ENCODE measurements around the gene NR3C2.

Gene NR3C2

DNA sequence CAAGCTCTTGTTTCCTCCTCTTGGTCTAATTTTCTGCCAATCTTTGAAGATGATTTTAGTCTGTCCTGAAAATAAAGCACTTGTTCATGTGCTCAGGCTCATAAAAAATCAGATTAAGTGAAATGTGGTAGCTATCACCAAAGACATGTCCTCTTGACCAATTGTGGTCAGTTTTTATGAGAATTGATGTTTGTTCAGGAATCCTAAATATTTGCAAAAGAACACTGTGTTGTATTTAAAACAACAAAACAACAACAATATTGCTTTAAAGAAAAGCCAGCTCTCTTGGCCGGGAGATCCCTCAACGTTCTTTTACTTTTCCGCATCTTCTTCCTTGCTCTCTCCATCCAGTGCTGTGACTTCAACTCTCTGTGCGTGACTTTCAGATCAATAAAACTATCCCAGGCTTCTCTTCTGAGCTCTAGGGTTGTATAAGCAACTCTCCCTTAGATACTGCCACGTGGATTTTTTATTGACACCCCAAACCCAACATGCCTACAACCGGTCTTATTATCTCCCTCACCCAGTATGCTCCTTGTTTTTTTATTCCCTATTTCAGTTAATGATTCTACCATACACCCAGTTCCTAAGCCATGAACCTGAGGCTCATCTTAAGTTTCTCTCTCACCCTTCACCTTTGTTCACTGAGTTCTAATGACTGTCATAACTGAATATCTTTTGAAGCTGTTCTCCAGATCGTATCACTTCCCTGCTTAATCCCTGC lies 400.4 kb downstream of the NR3C2 start:
- DNase-seq = no peak

DNA sequence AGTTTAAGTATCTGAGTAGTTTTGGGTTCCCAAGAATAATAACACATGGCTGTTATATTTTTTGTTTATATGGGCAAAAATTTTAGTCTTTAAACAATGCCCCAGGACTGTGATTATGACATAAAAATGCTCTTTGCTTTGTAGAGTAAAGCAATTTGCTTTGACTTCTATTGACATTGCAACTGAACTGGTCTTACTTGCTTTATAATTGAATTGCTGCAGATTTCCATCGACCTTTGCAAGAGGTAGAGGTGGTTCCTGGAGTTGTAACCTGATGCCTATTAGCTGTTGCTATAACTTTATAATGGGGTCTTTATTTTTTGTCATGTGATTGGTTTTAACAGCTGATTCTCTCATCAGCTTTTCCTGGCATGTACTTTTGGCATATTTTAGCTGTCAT lies 407.4 kb downstream of the NR3C2 start:
- no peak for DNase-seq

DNA sequence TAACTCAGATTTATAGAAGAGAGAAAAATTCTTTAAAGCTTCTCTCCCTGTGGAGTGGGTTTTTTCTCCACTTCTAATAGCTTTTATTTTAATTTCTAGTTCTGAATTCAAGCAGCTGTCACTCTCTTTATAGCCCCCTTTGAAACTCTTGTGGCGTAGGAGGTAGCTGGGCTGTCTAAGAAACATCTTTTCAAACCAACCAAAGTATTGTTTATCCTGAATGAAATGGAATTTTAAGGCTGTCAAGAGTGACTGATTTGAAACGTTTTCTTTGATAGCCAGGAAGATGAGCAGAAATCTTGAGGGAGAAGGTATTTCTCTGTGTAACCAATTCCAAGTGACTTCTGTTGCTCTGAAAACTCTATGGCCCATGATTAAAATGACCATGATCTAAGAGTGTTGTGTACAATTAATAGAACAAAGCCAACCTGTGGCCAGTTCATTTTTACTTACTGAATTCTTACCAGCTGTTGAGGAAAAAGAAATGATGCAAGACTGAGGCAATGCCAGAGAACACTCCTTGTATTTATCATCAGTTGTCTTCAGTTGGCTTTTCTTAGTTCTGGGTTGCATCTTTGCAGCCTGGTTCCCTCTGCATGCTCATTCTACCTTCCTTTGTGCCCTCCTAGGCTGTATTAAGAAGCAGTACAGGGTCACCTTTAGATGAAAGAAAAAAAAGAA lies 411.9 kb downstream of the NR3C2 start:
- no peak for DNase-seq

DNA sequence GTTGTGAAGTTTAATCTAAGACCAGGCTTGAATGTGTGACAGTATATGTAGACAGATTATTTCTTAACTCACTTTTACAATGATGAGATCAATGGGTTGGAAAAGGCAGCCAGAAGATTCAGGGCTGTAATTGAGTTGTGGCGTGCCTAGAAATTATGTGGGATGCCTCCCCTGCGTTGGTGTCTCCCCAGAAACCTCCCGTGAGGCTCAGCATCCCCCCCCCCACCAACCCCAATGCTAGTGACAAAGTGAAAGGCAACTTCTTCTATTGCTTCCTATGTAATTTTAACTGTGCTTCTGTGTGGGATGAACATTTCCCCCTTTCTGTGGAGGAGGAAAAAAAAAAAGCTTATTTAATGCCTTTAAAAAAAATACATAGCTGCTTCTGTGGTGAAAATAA lies 412.4 kb downstream of the NR3C2 start:
- DNase-seq = no peak

Data from retina (tissue), 1 donor.